Parathyroid adenoma (tissue), 2 donors: ENCODE measurements around the gene TBATA.
"Not testable (repeated sequence)": the region's sequence is repeated elsewhere in the genome, so short reads cannot be mapped to it uniquely, and the experiment has no call there.

Source experiments
- H2AFZ ChIP-seq: fragments of 300-600 bp; sonication (generic); one replicate; pipeline ENCODE4 v1.7.0; 2017; ENCODE audit warnings: antibody characterized with exemption, mild to moderate bottlenecking
- H3K27ac ChIP-seq: fragments of 300-600 bp; sonication (generic); one replicate; pipeline ENCODE4 v1.7.0; 2017
- H3K27me3 ChIP-seq: fragments of 300-600 bp; sonication (generic); one replicate; pipeline ENCODE4 v1.7.0; 2017; ENCODE audit warnings: low read length; ENCODE audit not compliant: control insufficient read depth, insufficient read depth
- H3K36me3 ChIP-seq: fragments of 300-600 bp; sonication (generic); one replicate; pipeline ENCODE4 v1.7.0; 2017; ENCODE audit warnings: low read length; ENCODE audit not compliant: control insufficient read depth, insufficient read depth
- H3K4me1 ChIP-seq: fragments of 300-600 bp; sonication (generic); one replicate; pipeline ENCODE4 v1.7.0; 2017; ENCODE audit warnings: control low read depth
- H3K4me2 ChIP-seq: fragments of 300-600 bp; sonication (generic); one replicate; pipeline ENCODE4 v1.7.0; 2017; ENCODE audit warnings: low read length
- H3K4me3 ChIP-seq: fragments of 300-600 bp; sonication (generic); one replicate; pipeline ENCODE4 v1.7.0; 2017; ENCODE audit warnings: low read depth, low read length
- H3K79me2 ChIP-seq: fragments of 300-600 bp; sonication (generic); one replicate; pipeline ENCODE4 v1.7.0; 2017; ENCODE audit warnings: control low read depth
- H3K9ac ChIP-seq: fragments of 300-600 bp; sonication (generic); one replicate; pipeline ENCODE4 v1.7.0; 2017; ENCODE audit warnings: mild to moderate bottlenecking
- H3K9me3 ChIP-seq: fragments of 300-600 bp; sonication (generic); one replicate; pipeline ENCODE4 v1.7.0; 2017; ENCODE audit warnings: low read length; ENCODE audit not compliant: control insufficient read depth
- CTCF ChIP-seq: fragments of 300-600 bp; sonication (generic); IDR thresholded peaks from one replicate; pipeline ENCODE4 v1.7.0; 2017; ENCODE audit warnings: antibody characterized with exemption, mild to moderate bottlenecking
- donor health status: primary hyperparathyroidism.

Gene TBATA

DNA sequence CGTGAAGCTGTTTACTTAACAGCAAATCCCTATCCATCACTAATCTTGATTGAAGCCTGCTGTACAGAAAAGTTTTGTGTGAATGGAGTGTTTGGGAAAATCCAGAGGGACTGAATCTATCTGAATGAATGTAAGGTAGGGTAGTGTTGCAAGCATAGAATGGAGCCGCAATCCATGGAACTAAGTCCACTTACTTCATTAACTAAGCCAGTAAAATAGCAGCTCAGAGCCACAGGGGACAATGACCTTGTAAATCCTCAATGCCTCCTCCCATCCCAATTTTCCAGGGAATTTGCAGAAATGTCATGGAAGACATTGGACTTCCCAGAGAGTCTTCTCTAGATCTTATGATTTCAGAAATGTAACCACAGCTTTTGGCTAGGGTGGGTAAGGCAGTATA is 15.2 kb downstream of the TBATA start:
- no peaks in the 10 kb centered on the region for H3K36me3 ChIP-seq
- H3K9ac ChIP-seq, result no peak overlapping the region
- H2AFZ ChIP-seq, result no peak overlapping the region
- no peaks in the 10 kb centered on the region for H3K4me1 ChIP-seq
- H3K27me3 ChIP-seq, result no peaks in the 10 kb centered on the region
- H3K9me3 ChIP-seq, result no peaks in the 10 kb centered on the region
- no peak overlapping the region for H3K27ac ChIP-seq
- no peak overlapping the region for H3K4me2 ChIP-seq
- no peak for TF ChIP-seq CTCF
- no peak overlapping the region for H3K4me3 ChIP-seq
- H3K79me2 ChIP-seq, result no peaks in the 10 kb centered on the region

- no peak overlapping the region for H3K4me2 ChIP-seq
- no peak for TF ChIP-seq CTCF
- no peak overlapping the region for H2AFZ ChIP-seq
- H3K27ac ChIP-seq, result no peak overlapping the region
- H3K4me1 ChIP-seq, result no peaks in the 10 kb centered on the region
- H3K36me3 ChIP-seq, result no peaks in the 10 kb centered on the region
- H3K9me3 ChIP-seq, result no peaks in the 10 kb centered on the region
- no peaks in the 10 kb centered on the region for H3K27me3 ChIP-seq
- no peaks in the 10 kb centered on the region for H3K79me2 ChIP-seq
- H3K9ac ChIP-seq, result no peak overlapping the region
- no peak overlapping the region for H3K4me3 ChIP-seq
Observed at GRCh38 chr10:70769121-70769520, 16.1 kb downstream of the TBATA start.

- not testable (repeated sequence) for H3K9me3 ChIP-seq, H3K36me3 ChIP-seq, H3K4me1 ChIP-seq, H3K4me2 ChIP-seq, H3K4me3 ChIP-seq, H3K79me2 ChIP-seq, H3K27ac ChIP-seq, H2AFZ ChIP-seq, H3K27me3 ChIP-seq, H3K9ac ChIP-seq
Observed at GRCh38 chr10:70768026-70768685, 17.0 kb downstream of the TBATA start.

DNA sequence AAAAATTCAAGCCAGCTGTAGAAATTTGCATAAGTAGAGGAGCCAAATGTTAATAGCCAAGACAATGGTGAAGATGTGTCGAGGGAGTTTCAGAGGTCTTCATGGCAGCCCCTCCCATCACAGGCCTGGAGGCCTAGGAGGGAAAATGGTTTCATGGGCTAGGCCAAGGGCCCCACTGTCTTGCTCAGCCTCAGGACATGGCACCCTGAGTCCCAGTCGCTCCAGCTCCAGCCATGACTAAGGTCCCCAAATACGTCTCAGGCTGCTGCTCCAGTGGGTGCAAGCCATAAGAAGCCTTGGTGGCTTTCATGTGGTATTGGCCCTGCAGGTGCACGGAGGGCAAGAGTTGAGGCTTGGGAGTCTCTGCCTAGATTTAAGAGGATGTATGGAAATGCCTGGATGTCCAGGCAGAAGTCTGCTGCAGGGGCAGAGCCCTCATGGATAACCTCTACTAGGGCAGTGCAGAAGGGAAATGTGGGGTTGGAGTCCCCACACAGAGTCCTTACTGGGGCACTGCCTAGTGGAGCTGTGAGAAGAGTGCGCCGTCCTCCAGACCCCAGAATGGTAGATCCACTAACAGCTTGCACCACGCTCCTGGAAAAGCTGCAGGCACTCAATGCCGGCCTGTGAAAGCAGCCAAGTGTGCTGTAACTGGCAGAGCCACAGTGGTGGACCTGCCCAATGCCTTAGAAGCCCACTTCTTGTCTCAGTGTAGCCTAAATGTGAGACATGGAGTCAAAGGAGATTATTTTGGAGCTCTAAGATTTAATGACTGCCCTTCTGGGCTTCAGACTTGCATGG is 19.2 kb downstream of the TBATA start:
- no peak overlapping the region for H3K4me2 ChIP-seq
- no peak overlapping the region for H3K9ac ChIP-seq
- no peaks in the 10 kb centered on the region for H3K36me3 ChIP-seq
- TF ChIP-seq CTCF, result no peak
- no peaks in the 10 kb centered on the region for H3K9me3 ChIP-seq
- H3K79me2 ChIP-seq, result no peaks in the 10 kb centered on the region
- no peaks in the 10 kb centered on the region for H3K27me3 ChIP-seq
- H3K27ac ChIP-seq, result no peak overlapping the region
- no peak overlapping the region for H3K4me3 ChIP-seq
- no peaks in the 10 kb centered on the region for H3K4me1 ChIP-seq
- no peak overlapping the region for H2AFZ ChIP-seq

DNA sequence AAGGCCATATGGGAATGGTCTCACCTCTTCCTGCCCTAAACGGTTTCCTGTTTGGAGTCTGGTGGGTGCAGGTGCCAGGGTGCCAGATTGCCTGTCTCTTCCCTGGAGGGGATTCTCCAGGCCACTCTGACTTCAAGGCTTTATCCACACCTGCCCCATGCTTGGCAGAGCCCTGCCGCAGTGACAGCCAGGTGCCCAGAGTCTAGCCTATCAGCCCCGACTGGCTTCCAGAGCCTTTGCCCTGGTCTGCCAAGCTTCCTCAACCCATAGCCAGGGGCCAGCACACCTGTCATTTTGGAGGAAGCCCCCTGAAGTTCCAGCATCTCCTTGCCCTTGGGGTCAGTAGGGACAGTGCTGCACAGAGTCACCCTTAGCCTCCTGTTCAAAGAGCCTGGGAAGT is 21.6 kb downstream of the TBATA start:
- no peaks in the 10 kb centered on the region for H3K79me2 ChIP-seq
- no peak overlapping the region for H3K27ac ChIP-seq
- no peak overlapping the region for H3K9ac ChIP-seq
- H3K9me3 ChIP-seq, result no peaks in the 10 kb centered on the region
- TF ChIP-seq CTCF, result no peak
- no peaks in the 10 kb centered on the region for H3K4me1 ChIP-seq
- no peaks in the 10 kb centered on the region for H3K36me3 ChIP-seq
- H2AFZ ChIP-seq, result no peak overlapping the region
- H3K27me3 ChIP-seq, result no peaks in the 10 kb centered on the region
- no peak overlapping the region for H3K4me2 ChIP-seq
- H3K4me3 ChIP-seq, result no peak overlapping the region
